ENCODE data around the gene ZFPM1. TPM values are rescaled to one million over a fixed set of nuclear protein-coding genes. Genes with fewer than 3 reads are reported as not detected.

The ZFPM1 gene
- polyA plus RNA-seq (2011; rRNA removed) = 0.20 TPM in 2 replicates
- polyA minus RNA-seq (2011; rRNA and poly(A)+ RNA removed) = 0.51 and 0.61 TPM in 2 replicates

- Histone ChIP-seq H3K4me3 (ENCODE audit: low read depth, low read length) (peak within 1 kb of the TSS; percentile 71), H3K27me3 (ENCODE audit: control insufficient read depth, insufficient read depth, low read length) (peaks cover 2% of the 10 kb centered on the region), H3K27ac (ENCODE audit: low read depth, low read length) (no peak within 1 kb of the TSS), H3K9me3 (ENCODE audit: control insufficient read depth, insufficient read depth, low read length) (peaks cover 6% of the 10 kb centered on the region; the same call in 1 of the 2 replicates)
- no peak for TF ChIP-seq CTCF (IDR thresholded peaks at IDR 0.05; ENCODE audit: low read depth, low read length)
- ChIA-PET POLR2A (interaction anchor here (0.8 kb wide), 1 partner anchor 69 kb away, joined by 4 read pairs; no protein-coding TSS in a partner anchor), CTCF (interaction anchor here (1.4 kb wide), 1 partner anchor 497 kb away, joined by 4 read pairs; no protein-coding TSS in a partner anchor)
- no peak for DNase-seq (ENCODE audit: low read depth, low spot score)
Observed at GRCh38 chr16:88453217-88453531, at the start of gene ZFPM1. ZFPM1 (plus strand) TSS chr16:88453280; CDS start chr16:88453639, 359 bp downstream.

GRCh38 chr16:88403794-88404581, 49.1 kb upstream of the ZFPM1 start:
- CTCF ChIA-PET = no interaction called here
- POLR2A ChIA-PET = no interaction called here
- no peak overlapping the region for H3K27ac ChIP-seq (ENCODE audit: low read depth, low read length)
- no peaks in the 10 kb centered on the region for H3K27me3 ChIP-seq (ENCODE audit: control insufficient read depth, insufficient read depth, low read length)
- H3K9me3 ChIP-seq (ENCODE audit: control insufficient read depth, insufficient read depth, low read length) = peaks cover under 1% of the 10 kb centered on the region; the same call in 1 of the 2 replicates
- TF ChIP-seq CTCF (IDR thresholded peaks at IDR 0.05; ENCODE audit: low read depth, low read length) = peak; percentile 14
- no peak for DNase-seq (ENCODE audit: low read depth, low spot score)
- no peak overlapping the region for H3K4me3 ChIP-seq (ENCODE audit: low read depth, low read length)

- CTCF ChIA-PET = no interaction called here
- no peak overlapping the region for H3K4me3 ChIP-seq (ENCODE audit: low read depth, low read length)
- H3K27me3 ChIP-seq (ENCODE audit: control insufficient read depth, insufficient read depth, low read length) = no peaks in the 10 kb centered on the region
- no peak overlapping the region for H3K27ac ChIP-seq (ENCODE audit: low read depth, low read length)
- no peaks in the 10 kb centered on the region; the same call in 1 of the 2 replicates for H3K9me3 ChIP-seq (ENCODE audit: control insufficient read depth, insufficient read depth, low read length)
- TF ChIP-seq CTCF (IDR thresholded peaks at IDR 0.05; ENCODE audit: low read depth, low read length) = no peak
- no peak for DNase-seq (ENCODE audit: low read depth, low spot score)
- POLR2A ChIA-PET = interaction anchor here (1.0 kb wide), 1 partner anchor 223 kb away, joined by 3 read pairs; no protein-coding TSS in a partner anchor
Observed at GRCh38 chr16:88404769-88405168, 48.3 kb upstream of the ZFPM1 start.

GRCh38 chr16:88405216-88406060, 47.6 kb upstream of the ZFPM1 start:
- ChIA-PET CTCF (no interaction called here), POLR2A (interaction anchor here (1.0 kb wide), 1 partner anchor 223 kb away, joined by 3 read pairs; no protein-coding TSS in a partner anchor)
- no peaks in the 10 kb centered on the region for H3K27me3 ChIP-seq (ENCODE audit: control insufficient read depth, insufficient read depth, low read length)
- no peak for DNase-seq (ENCODE audit: low read depth, low spot score)
- peak overlapping the region; percentile 11 for H3K27ac ChIP-seq (ENCODE audit: low read depth, low read length)
- no peaks in the 10 kb centered on the region; the same call in 1 of the 2 replicates for H3K9me3 ChIP-seq (ENCODE audit: control insufficient read depth, insufficient read depth, low read length)
- no peak overlapping the region for H3K4me3 ChIP-seq (ENCODE audit: low read depth, low read length)
- no peak for TF ChIP-seq CTCF (IDR thresholded peaks at IDR 0.05; ENCODE audit: low read depth, low read length)

Measured in AG04450 (cell line).